ENCODE results near the gene SETBP1.

The SETBP1 gene

GRCh38 chr18:45006934-45007333 is 326.2 kb downstream of the SETBP1 start:
- no peaks in the 10 kb centered on the region for H3K36me3 ChIP-seq (ENCODE audit: control insufficient read depth, insufficient read depth, low read length)
- no peak for DNase-seq (ENCODE audit: extremely low read depth, insufficient read length)
- no peak for TF ChIP-seq CTCF (IDR thresholded peaks at IDR 0.05; ENCODE audit: insufficient read depth, low read length, poor library complexity, severe bottlenecking)

GRCh38 chr18:45007531-45007930 is 326.8 kb downstream of the SETBP1 start:
- no peaks in the 10 kb centered on the region for H3K27me3 ChIP-seq (replicated peaks; ENCODE audit: control insufficient read depth, insufficient read depth, low read length)
- no peak overlapping the region for H3K4me3 ChIP-seq (replicated peaks; ENCODE audit: low read depth, low read length)
- H3K36me3 ChIP-seq (ENCODE audit: control insufficient read depth, insufficient read depth, low read length) = no peaks in the 10 kb centered on the region
- no peak for DNase-seq (ENCODE audit: extremely low read depth, insufficient read length)
- TF ChIP-seq CTCF (IDR thresholded peaks at IDR 0.05; ENCODE audit: insufficient read depth, low read length, poor library complexity, severe bottlenecking) = no peak

More at GRCh38 chr18:45006934-45007333, 326.2 kb downstream of the SETBP1 start:
- Histone ChIP-seq H3K4me3 (replicated peaks; ENCODE audit: low read depth, low read length) (no peak overlapping the region), H3K27me3 (replicated peaks; ENCODE audit: control insufficient read depth, insufficient read depth, low read length) (no peaks in the 10 kb centered on the region)

GRCh38 chr18:45008694-45009413 is 328.2 kb downstream of the SETBP1 start:
- H3K36me3 ChIP-seq (ENCODE audit: control insufficient read depth, insufficient read depth, low read length) = no peaks in the 10 kb centered on the region
- H3K4me3 ChIP-seq (replicated peaks; ENCODE audit: low read depth, low read length) = no peak overlapping the region
- DNase-seq (ENCODE audit: extremely low read depth, insufficient read length) = peak; percentile 8
- H3K27me3 ChIP-seq (replicated peaks; ENCODE audit: control insufficient read depth, insufficient read depth, low read length) = no peaks in the 10 kb centered on the region
- no peak for TF ChIP-seq CTCF (IDR thresholded peaks at IDR 0.05; ENCODE audit: insufficient read depth, low read length, poor library complexity, severe bottlenecking)

GRCh38 chr18:45009756-45010155 is 329.1 kb downstream of the SETBP1 start:
- DNase-seq (ENCODE audit: extremely low read depth, insufficient read length) = no peak
- no peaks in the 10 kb centered on the region for H3K36me3 ChIP-seq (ENCODE audit: control insufficient read depth, insufficient read depth, low read length)
- no peaks in the 10 kb centered on the region for H3K27me3 ChIP-seq (replicated peaks; ENCODE audit: control insufficient read depth, insufficient read depth, low read length)
- TF ChIP-seq CTCF (IDR thresholded peaks at IDR 0.05; ENCODE audit: insufficient read depth, low read length, poor library complexity, severe bottlenecking) = no peak
- H3K4me3 ChIP-seq (replicated peaks; ENCODE audit: low read depth, low read length) = no peak overlapping the region

- no peaks in the 10 kb centered on the region for H3K27me3 ChIP-seq (replicated peaks; ENCODE audit: control insufficient read depth, insufficient read depth, low read length)
- TF ChIP-seq CTCF (IDR thresholded peaks at IDR 0.05; ENCODE audit: insufficient read depth, low read length, poor library complexity, severe bottlenecking) = no peak
- H3K36me3 ChIP-seq (ENCODE audit: control insufficient read depth, insufficient read depth, low read length) = no peaks in the 10 kb centered on the region
- no peak for DNase-seq (ENCODE audit: extremely low read depth, insufficient read length)
- H3K4me3 ChIP-seq (replicated peaks; ENCODE audit: low read depth, low read length) = no peak overlapping the region
These were observed 331.6 kb downstream of the SETBP1 start for GRCh38 chr18:45012286-45012685.
